Measurements from ENCODE around the gene CYP26B1.

CYP26B1 gene

GRCh38 chr2:72154386-72154975, 6.8 kb upstream of the CYP26B1 start:
- no peak for DNase-seq (ENCODE audit: low read depth)

- DNase-seq (ENCODE audit: low read depth), result no peak
Measured at GRCh38 chr2:72153924-72154323, 6.3 kb upstream of the CYP26B1 start.

GRCh38 chr2:72153026-72153791, 5.5 kb upstream of the CYP26B1 start:
- DNase-seq (ENCODE audit: low read depth), result no peak

GRCh38 chr2:72150861-72151356, 3.2 kb upstream of the CYP26B1 start:
- no peak for DNase-seq (ENCODE audit: low read depth)

- DNase-seq (ENCODE audit: low read depth), result peak; percentile 59
Measured at GRCh38 chr2:72150157-72150860, 2.6 kb upstream of the CYP26B1 start.

- DNase-seq (ENCODE audit: low read depth), result no peak
Measured at GRCh38 chr2:72149556-72150156, 2.0 kb upstream of the CYP26B1 start.

- no peak for DNase-seq (ENCODE audit: low read depth)
Measured at GRCh38 chr2:72148837-72149555, 1.3 kb upstream of the CYP26B1 start.

- DNase-seq (ENCODE audit: low read depth), result no peak
Measured at GRCh38 chr2:72148003-72148836, 558 bp upstream of the CYP26B1 start.

GRCh38 chr2:72146347-72147302, 1.0 kb downstream of the CYP26B1 start:
- DNase-seq (ENCODE audit: low read depth), result no peak

- DNase-seq (ENCODE audit: low read depth), result no peak
Measured at GRCh38 chr2:72145658-72146329, 1.9 kb downstream of the CYP26B1 start.

- no peak for DNase-seq (ENCODE audit: low read depth)
Measured at GRCh38 chr2:72145289-72145657, 2.4 kb downstream of the CYP26B1 start.

- no peak for DNase-seq (ENCODE audit: low read depth)
Measured at GRCh38 chr2:72144632-72145288, 2.9 kb downstream of the CYP26B1 start.

- DNase-seq (ENCODE audit: low read depth), result no peak
Measured at GRCh38 chr2:72144274-72144631, 3.4 kb downstream of the CYP26B1 start.

GRCh38 chr2:72143441-72144273, 4.0 kb downstream of the CYP26B1 start:
- no peak for DNase-seq (ENCODE audit: low read depth)

GRCh38 chr2:72142570-72143440, 4.9 kb downstream of the CYP26B1 start:
- DNase-seq (ENCODE audit: low read depth), result no peak

GRCh38 chr2:72141881-72142451, 5.7 kb downstream of the CYP26B1 start:
- no peak for DNase-seq (ENCODE audit: low read depth)

Data from HS-5 (cell line).